ENCODE results near the gene TRIM38.
"Not testable (repeated sequence)": the region's sequence is repeated elsewhere in the genome, so short reads cannot be mapped to it uniquely, and the experiment has no call there.

TRIM38 gene, protein sequence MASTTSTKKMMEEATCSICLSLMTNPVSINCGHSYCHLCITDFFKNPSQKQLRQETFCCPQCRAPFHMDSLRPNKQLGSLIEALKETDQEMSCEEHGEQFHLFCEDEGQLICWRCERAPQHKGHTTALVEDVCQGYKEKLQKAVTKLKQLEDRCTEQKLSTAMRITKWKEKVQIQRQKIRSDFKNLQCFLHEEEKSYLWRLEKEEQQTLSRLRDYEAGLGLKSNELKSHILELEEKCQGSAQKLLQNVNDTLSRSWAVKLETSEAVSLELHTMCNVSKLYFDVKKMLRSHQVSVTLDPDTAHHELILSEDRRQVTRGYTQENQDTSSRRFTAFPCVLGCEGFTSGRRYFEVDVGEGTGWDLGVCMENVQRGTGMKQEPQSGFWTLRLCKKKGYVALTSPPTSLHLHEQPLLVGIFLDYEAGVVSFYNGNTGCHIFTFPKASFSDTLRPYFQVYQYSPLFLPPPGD

DNA sequence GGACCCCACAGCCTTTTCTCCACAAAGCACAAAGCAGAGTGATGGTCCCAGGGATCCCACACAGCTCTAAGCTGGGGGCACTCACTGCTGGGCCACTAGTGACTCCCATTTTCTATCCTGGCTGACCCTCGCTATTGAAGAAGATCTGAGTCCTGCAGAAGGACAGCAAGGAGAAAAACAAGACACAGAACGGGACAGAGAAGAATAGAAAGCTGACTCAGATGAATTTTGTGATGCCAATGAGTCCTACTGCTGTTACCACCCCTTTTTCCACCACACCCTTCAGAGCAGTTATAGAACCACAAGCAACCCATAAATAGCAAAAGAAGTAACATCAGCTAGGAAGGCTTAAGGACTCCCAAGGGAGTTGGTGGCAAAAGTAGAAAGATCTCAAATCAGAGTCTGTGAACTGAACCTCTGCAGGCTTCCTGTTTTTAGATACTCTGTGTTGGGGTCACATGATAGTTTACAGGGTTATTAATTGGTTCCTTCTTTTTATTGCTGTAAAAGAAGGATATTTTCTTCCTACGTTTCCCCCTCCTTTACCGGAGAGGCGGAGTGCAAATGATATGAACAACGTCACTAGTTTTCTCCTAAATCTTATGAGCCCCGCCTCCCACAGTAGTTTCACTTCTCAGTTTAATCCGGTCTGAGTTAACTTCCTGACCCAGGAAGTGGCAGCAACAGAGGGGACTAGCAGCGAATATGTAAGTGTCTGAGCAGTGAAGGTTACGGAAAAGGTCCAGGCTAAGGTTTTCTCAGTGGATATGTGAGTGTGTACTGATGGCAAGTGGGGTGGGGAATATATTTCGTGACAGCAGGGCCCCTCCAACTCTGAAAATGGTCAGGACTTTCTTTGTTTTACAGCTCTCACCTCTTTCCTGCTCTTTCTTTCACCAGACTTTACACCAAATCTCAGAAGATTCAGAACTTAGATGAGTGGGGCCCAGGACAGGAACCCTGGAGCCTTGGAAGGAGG lies at the start of gene TRIM38:
TRIM38 (plus strand) TSS at position 654 of the 979 bp plus-strand sequence. CDS start 3,721 bp downstream, outside the sequence.
- DNase-seq (ENCODE audit: low read depth): peak; percentile 58

DNA sequence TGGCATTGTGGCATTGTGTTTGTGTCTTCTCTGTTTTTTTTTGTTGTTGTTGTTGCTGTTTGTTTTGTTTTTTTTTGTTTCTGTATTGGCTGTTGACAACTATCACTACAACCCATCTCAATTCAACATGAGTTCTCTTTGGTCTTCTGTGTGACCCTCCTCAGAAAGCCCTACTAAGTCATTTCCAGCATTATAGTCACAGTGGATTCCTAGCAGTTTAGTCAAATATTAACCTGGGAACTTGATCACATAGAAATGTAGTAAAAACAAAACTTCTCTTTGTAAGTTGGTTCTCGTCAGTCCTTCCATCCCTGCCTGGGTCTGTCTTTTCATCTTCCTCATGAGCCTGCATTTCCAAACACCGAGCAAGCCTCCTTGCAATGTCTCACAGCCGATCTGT lies 48.9 kb upstream of the TRIM38 start:
- DNase-seq (ENCODE audit: low read depth): no peak

DNA sequence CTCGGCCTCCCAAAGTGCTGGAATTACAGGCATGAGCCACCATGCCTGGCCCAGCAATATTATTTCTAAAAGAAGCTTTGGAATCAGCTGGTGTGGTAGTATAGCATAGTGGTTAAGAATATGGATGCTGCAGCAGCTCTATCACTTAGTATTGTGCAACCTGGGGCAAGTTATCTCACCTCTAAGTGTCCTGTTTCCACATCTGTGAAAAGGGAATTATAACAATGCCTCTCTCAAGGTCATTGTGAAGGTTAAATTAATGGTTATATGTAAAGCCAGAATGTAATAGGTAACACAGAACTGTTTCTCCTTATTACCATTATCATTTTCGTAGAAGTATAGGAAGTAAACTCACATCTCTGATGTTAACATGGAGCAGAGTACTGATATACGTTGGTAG lies 46.3 kb upstream of the TRIM38 start:
- DNase-seq (ENCODE audit: low read depth): no peak

DNA sequence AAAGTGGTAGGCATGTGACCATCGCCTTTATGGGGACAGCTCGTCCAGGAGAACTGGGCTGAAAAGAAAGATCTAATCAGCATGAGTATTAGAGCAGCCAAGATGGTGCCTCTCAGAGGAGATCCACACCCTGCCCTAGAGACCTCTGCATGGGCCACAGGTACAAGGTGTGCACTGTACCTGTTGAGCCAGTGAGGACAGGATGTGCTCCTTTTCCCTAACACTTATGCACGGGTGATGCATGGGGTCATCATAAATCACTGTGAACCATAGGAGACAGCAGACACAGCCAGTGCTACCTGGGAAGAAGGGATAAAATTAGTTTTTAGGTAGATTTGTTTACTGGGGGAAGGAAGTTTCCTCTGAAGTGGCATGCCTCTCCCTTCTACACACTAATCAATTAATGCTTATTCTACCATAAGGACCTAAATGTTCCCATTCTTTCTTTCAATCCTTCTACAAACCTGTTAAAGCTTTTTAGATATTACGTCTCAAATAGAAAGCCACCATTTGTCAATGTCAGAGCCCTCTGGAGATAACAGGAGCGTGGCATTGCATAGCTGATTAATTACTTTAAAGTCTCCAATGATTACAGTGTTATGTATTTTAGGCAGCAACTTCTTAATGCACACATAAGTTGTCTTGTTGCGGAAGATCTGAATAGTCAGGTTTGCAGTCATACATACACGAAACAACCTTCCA lies 45.7 kb upstream of the TRIM38 start:
- DNase-seq (ENCODE audit: low read depth): no peak

DNA sequence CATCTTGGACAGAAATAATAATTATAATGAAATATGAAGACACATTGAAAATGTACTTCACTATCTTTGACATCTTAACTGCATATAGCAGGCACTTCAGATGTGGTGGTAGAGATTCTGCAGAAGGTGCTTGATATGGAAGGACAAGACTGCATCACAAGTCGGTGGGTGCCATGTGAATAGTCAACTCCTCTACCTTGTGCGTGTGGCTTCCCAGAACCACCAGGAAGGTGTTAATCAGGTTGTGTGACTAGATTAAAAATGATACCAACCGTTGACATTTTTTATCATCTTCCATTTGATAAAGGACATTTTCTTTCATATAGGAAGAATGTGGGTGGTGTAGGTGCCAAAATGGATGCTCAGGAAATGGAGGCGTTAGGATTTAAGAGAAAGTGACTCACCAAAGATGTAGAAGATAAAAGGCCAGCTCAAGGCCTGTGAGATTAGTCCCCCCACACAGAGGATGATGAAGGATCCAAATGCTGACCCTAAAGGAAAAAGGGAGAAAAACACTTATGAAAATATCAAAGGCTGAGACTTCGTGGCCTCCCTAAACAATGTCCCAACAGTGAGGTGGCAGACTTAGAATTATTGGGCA lies 44.4 kb upstream of the TRIM38 start:
- no peak for DNase-seq (ENCODE audit: low read depth)

DNA sequence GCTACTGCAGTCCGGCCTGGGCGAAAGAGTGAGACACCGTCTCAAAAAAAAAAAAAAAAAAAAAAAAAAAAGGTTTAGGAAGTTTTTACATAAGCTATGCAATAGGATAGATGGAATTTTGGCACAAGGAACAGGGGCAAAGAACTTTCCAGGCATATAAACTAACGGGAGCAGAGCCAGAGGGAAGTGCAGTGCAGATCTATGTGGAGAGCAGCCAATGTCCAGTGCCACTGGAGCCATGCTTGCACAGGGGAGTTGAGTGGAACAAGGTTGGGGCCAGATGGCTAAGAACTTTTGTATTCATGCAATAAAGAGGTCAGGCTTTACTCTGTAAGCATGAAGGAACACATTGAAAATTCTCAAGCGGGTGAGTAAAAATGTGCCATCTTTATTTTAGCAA lies 42.9 kb upstream of the TRIM38 start:
- no peak for DNase-seq (ENCODE audit: low read depth)

DNA sequence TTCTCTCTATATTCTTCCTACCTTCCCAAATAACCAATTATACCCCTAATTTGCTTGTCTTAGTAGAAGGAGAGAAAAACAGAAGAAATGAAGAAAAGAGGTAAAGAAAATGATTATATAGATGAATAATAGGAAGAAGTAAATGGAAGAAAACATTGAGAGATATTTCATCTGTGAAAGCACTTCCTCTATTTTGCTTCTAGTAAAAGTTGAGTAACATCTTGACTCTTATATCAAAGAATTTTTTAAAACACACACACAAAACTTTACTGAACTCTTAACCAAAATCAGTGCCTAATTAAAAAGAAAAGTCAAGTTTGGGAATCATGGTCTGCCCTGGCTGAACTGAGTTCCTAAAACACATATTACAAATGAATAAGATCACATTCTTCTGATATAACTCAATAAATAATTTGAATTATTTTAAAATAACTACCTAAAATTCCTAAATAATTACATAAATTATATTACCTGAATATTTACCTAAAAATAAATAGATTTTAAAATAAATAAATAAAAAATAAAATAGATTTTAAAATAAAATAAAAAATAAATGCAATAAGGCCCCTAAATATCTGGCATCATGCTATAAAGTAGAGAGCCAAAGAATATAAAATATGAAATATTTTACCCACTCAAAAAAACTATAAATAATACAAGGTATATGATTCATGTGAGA lies 40.9 kb upstream of the TRIM38 start:
- DNase-seq (ENCODE audit: low read depth): no peak

DNA sequence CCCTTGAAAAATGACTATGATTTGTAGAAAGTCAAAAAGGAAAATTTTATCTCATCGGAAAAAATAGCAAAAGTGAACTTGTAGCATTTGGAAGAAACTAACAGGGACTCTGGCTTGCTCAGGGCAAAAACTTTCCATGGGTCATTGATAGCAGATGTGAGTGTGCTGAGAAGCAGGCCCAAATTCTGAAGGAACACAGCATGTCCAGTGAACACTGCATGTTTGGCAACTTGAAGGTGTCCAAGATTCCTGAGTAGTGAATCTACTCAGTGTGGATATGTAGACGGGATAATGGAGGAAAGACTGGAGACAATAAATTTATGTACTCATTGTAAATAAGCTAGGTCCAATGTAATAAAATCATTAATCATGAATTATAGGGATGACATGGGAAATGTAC lies 40.3 kb upstream of the TRIM38 start:
- DNase-seq (ENCODE audit: low read depth): no peak

DNA sequence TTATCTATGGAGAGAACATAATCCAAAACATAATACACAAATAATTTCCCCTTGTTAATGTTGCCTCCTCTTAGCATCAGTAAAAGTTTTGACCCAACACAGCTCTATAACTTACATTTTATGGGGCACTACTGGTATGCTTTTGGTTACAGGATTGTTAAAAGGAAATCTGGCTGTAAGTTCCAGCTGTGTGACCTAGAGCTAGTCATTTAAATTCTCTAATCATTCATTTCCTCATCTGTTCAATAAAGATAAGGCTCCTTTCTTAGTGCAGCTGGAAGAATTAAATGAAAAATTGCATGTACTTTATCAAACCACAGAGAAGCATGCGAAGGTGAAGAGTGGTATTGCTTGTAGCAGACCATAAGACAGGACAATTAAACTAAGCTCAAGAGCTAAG lies 36.7 kb upstream of the TRIM38 start:
- no peak for DNase-seq (ENCODE audit: low read depth)

DNA sequence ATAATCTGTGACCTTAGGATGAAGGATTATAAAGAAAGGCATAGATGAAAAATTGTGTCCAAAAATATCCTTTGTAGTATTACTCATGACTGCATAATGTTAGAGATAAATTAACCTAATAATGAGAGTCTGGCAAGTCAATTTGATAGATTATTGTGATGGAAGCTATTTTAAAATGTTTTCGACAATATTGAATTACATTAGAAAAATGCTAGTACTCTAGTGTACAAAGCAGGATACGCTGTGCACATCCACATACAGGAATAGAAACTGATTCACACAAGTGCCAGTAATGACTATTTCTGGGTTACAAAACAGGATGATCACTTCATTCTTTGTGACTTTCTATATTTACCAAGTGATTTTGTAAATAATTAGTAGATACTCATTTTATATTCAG lies 35.4 kb upstream of the TRIM38 start:
- no peak for DNase-seq (ENCODE audit: low read depth)

DNA sequence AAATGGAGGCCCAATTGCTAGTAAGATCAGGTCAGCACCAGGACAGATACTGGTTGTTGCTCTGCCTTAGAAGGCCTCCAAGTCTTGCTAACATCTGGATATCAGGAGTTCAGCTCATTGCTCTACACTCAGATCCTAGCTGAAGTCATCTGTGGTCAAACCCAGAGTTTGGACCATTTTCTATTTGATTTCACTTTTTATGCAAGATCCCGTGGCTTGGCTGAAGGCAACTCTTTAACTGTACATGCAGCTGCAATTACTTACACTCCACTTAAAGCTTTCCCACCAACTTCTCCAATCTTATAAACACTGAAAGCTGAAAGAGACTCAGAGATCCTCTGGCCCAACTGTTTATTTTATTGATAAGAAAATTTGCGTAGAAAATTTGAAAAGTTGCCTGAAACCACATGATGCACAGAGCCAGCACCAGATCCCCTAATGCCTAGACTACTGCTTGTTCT lies 34.8 kb upstream of the TRIM38 start:
- DNase-seq (ENCODE audit: low read depth): no peak

DNA sequence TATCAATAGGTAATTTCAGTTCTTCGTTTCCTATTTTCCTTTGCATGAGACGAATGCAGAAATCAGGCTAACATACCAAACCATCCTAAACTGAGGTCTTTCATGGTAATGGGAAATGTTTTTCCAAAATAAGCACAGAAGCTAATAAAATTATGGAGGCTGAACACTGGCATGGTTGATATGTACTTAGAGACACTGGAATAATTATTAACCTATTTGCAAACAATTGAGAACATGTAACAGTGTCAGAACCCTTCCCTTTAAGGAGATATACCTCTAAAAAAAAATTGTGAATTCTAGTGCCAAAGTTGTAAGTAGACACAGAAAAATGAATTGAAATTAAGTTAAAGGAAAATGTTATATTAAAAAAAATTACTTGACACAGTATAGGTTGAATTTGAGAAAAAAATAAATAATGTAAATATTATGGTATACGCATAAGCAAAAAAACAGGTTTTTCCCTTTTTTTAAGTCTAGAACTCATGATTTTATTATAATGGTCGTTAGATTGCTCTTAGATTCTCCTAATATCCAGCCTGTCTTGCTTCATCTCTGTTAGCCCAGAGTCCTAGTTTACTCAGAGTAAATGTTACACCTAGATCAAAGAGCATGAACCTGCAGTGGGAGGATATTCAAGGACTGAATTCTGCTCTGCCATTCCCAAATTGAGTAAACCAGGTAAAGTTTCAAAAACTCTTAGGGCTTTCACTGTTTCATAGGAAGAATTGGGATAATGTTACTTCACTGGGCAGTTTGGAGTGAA lies 33.9 kb upstream of the TRIM38 start:
- no peak for DNase-seq (ENCODE audit: low read depth)

DNA sequence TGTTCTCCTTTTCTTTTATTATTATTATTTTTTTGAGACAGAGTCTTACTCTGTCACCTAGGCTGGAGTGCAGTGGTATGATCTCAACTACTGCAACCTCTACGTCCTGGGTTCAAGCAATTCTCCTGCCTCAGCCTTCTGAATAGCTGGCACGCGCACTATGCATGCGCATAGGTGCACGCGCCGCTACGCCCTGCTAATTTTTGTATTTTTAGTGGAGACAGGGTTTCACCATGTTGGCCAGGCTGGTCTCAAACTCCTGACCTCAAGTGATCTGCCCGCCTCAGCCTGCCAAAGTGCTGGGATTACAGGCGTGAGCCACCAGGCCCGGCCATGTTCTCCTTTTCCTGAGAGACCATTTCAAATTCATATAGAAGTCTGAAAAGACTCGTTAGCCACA lies 32.8 kb upstream of the TRIM38 start:
- not testable (repeated sequence) for DNase-seq (ENCODE audit: low read depth)

DNA sequence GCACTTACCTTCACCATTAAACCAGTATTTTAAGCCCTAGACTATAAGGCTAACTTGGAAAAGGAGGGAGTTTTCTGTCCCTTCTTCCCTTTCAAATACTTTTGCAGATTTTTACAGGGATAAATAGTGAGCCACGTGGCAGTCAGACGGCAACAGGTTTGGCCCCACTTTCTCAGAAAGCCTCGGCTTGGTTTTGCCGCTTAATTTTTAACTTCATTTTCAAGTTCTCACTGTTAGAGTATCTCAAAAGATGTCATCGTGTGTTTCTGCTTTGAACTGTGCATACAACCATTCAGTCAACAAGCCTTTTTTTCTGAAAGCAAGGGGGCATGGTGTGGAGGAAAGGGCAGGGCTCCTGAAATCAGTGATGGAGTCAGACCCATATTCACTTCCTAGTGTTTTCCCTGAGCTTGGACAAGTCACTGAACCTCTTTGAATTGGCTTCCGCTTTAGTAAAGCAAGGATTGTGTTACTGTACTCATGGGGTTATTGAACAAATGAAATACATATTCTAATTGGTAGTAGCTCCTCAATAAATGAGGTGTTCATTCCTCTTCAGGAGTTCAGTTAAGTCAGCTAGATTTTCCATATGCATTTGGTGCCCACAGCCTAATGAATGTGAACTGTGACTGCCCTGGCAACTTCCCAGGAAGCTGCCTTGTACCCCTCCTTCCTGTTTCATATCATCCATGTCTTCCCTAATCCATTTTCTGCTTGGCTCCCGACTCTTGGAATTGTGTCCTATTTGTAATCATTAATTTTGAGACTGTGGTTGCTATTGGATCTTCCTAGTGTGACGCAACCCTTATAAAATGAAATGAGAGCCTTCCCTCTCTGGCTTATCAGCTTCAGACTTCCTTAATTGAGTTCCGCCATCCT lies 31.8 kb upstream of the TRIM38 start, which contains the start of gene SLC17A2:
SLC17A2 (minus strand) TSS at position 160 of the 879 bp plus-strand sequence. CDS start 4,895 bp downstream, outside the sequence.
- no peak for DNase-seq (ENCODE audit: low read depth)

DNA sequence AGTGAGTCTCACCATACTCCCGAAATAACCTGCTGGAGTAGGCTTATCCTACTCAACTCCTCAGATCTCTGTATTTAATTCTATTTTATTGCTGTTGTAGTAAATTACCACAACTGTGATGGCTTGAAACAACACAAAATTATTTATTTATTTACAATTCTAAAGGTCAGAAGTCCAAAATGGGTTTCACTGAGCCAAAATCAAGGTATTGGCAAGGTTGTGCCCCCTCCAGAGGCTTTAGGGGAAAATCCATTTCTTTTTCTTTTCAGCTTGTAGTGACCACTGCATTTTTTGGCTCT lies 31.2 kb upstream of the TRIM38 start:
- DNase-seq (ENCODE audit: low read depth): no peak

DNA sequence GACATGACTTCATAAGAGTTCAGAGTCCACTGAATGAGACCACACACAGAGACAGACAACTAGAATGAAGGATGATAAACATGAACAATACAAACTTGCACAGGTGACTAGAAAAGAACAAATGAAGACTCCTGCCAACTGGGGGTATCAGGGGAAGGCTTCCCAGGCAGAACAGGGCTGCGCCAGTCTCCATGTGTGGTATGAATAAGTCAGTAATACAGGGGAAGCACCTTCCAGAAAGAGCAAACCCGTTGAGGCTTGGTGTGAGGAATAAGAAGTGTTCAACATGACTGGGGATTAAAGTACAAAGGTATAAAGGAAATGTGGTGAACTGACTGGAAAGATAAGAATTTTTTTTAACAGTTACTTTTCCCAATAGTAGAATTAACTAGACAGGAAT lies 28.4 kb upstream of the TRIM38 start:
- no peak for DNase-seq (ENCODE audit: low read depth)

DNA sequence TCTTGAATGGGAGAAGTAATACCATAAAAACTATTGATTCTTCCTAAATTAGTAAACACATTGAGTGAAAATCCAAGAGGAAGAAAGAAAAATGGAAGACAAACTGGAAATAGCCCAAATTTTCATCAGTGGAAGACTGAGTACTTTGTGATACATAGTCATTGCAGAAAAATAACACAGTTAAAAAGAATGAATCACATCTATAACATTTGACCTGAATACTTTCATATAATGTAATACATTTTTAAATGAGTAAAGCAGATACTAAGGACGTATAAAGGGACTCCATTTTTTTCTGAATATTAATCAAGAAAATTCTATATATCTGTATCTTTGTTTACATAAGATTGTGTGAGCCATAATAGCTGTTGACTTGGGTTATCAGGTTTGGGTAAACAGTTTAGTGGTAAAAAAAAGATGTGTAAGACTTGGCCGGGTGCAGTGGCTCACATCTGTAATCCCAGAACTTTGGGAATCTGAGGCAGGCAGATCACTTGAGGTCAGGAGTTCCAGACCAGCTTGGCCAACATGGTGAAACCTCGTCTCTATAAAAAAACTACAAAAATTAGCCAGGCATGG lies 27.8 kb upstream of the TRIM38 start:
- DNase-seq (ENCODE audit: low read depth): no peak

DNA sequence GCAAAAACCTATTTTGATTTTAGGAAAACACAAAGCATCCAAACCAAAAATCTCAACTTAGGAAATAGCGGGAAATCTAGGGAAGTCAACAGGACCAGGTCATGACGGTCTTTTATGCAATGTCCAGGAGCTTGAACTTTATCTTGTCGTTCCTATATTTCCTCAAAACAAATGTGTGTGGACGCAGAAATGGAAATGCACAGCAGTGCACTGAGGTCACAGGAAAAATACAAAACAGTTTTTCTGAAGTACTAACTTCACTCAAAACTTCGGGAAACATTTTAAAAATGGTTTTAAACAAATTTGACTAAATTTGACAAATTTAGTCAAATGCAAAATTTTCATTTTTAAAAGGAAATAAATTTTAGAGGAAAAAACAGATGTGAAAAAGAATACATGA lies 26.6 kb upstream of the TRIM38 start:
- no peak for DNase-seq (ENCODE audit: low read depth)

DNA sequence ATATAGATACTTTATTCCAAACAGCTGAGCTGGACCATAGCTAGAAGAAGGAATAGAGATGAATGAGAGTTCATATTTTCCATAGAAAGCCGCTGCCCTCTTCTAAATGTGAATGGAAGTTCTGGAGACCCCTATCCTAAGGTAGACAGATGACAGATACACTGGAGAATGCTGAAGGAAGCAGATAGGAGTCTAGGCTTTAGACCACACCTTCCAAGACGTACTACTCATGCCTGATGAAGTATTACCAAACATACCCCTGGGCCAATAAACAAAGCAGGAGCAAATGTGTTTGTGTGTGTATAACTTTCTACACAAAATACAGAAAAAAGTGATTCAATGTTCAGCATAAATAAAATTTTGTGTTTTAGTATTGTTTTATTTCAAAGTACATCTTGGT lies 23.0 kb upstream of the TRIM38 start:
- DNase-seq (ENCODE audit: low read depth): no peak

All from stimulated activated CD8-positive, alpha-beta memory T cell treated with anti-CD3 and anti-CD28 coated beads, Interleukin-12 subunit alpha, Interleukin-12 subunit beta, amount 100 ng/mL, for 1 hour (primary cell).